Measurements from ENCODE around the gene BRAP.
"Not testable (repeated sequence)": the region's sequence is repeated elsewhere in the genome, so short reads cannot be mapped to it uniquely, and the experiment has no call there.

Gene BRAP

GRCh38 chr12:111685811-111686573 lies at the start of gene BRAP, which contains the start of gene ACAD10:
BRAP (minus strand) TSS chr12:111685956; CDS start chr12:111685792, 164 bp downstream.
ACAD10 (plus strand) TSS chr12:111686053; CDS start chr12:111692710, 6,657 bp downstream.
- DNase-seq, result peak; percentile 72

- no peak for DNase-seq
These were observed 47.7 kb upstream of the BRAP start for GRCh38 chr12:111733340-111733915.

GRCh38 chr12:111732786-111733185 lies 47.0 kb upstream of the BRAP start:
- DNase-seq, result no peak

- DNase-seq, result no peak
These were observed 44.7 kb upstream of the BRAP start for GRCh38 chr12:111730420-111730819.

- no peak for DNase-seq
These were observed 43.0 kb upstream of the BRAP start for GRCh38 chr12:111728795-111729194.

- not testable (repeated sequence) for DNase-seq
These were observed 38.0 kb upstream of the BRAP start for GRCh38 chr12:111723646-111724360.

- no peak for DNase-seq
These were observed 34.7 kb upstream of the BRAP start for GRCh38 chr12:111720457-111720856.

GRCh38 chr12:111719316-111719715 lies 33.6 kb upstream of the BRAP start:
- DNase-seq, result not testable (repeated sequence)

- DNase-seq, result no peak
These were observed 29.5 kb upstream of the BRAP start for GRCh38 chr12:111715279-111715678.

- no peak for DNase-seq
These were observed 20.4 kb upstream of the BRAP start for GRCh38 chr12:111706145-111706544.

- DNase-seq, result no peak
These were observed 19.9 kb upstream of the BRAP start for GRCh38 chr12:111705672-111706071.

GRCh38 chr12:111699962-111700361 lies 14.2 kb upstream of the BRAP start:
- DNase-seq, result no peak

- no peak for DNase-seq
These were observed 8.1 kb upstream of the BRAP start for GRCh38 chr12:111693818-111694217.

- DNase-seq, result no peak
These were observed 6.9 kb upstream of the BRAP start for GRCh38 chr12:111692575-111693210.

GRCh38 chr12:111691262-111691661 lies 5.5 kb upstream of the BRAP start:
- no peak for DNase-seq

- no peak for DNase-seq
These were observed 2.2 kb upstream of the BRAP start for GRCh38 chr12:111687952-111688351.

- no peak for DNase-seq
These were observed 1.5 kb upstream of the BRAP start for GRCh38 chr12:111687255-111687654.

- no peak for DNase-seq
These were observed 884 bp upstream of the BRAP start for GRCh38 chr12:111686574-111687105.

- DNase-seq, result no peak
These were observed 390 bp downstream of the BRAP start for GRCh38 chr12:111685322-111685810.

GRCh38 chr12:111684485-111685198 lies 1.1 kb downstream of the BRAP start:
- DNase-seq, result not testable (repeated sequence)

GRCh38 chr12:111677186-111677585 lies 8.6 kb downstream of the BRAP start:
- no peak for DNase-seq

GRCh38 chr12:111673503-111673902 lies 12.3 kb downstream of the BRAP start:
- DNase-seq, result no peak

All from cortex of kidney (tissue), 1 donor.